Fibroblast of gingiva (primary cell): ENCODE measurements around the gene LOXL3.

Experiments
- DNase-seq: peaks from one replicate; pipeline ENCODE4 v3.0.0-alpha.2; 2011; ENCODE audit warnings: low read depth

The LOXL3 gene

GRCh38 chr2:74507145-74507925 lies 46.4 kb downstream of the LOXL3 start, which contains the start of gene PCGF1:
TSS of gene PCGF1 (minus strand) at chr2:74507695. CDS start at chr2:74507668, 27 bp downstream.
- peak; percentile 96 for DNase-seq

DNA sequence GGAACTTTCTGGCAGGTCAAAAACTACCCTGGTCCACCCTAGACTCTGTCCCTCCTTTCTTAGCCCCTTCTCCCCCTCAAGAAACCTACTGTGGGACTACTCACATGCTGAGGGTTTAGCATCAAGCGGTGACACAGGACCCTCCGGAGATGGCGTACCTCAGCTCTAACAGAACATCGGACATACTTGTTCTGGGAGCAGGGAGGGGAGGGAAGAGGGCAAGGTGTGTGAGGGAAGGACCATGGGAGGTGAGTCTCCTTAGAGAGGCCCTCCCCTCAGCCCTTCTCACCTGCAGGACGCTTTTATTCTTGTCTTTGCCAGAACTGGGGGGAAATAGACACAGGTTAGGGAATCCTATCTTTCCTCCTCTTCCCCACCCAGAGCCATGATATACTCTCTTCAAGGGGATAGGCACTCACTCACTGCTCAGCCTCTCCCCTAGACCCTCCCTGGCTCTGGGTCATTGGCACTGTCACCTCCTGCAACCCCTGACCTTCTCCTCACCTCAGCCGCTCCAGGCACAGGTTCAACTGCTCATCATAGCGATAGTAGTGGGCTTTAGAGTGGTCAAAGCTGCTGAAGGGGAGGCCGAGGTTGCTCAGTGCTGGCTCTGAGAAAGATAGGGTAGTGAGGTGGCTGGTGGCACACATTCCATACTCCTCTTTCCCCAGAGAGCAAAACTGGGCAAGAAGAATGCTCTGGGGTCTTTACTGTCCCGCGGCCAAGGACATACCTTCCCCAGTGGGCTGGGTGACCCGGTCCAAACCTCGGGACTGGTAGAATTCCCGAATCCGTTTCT lies 48.1 kb downstream of the LOXL3 start:
- no peak for DNase-seq

DNA sequence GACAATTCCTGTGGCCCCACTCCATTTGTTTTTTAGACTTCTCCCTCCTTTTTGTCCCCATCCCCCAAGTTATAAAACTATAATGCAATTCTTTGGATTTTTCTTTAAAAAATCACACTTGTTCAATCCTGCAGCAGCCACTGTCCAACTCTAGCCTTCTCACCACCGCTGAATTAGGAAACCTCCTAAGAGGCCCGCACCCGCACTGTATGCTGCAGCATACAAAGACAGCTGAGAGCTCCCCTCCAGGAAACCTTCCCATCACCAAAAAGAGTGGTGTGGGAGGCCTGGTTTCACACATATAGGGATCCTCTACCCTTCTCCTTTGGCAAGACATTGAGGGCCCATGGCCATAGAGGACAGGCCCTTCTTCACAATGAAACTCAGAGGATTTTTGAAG lies 49.2 kb downstream of the LOXL3 start:
- DNase-seq = no peak

DNA sequence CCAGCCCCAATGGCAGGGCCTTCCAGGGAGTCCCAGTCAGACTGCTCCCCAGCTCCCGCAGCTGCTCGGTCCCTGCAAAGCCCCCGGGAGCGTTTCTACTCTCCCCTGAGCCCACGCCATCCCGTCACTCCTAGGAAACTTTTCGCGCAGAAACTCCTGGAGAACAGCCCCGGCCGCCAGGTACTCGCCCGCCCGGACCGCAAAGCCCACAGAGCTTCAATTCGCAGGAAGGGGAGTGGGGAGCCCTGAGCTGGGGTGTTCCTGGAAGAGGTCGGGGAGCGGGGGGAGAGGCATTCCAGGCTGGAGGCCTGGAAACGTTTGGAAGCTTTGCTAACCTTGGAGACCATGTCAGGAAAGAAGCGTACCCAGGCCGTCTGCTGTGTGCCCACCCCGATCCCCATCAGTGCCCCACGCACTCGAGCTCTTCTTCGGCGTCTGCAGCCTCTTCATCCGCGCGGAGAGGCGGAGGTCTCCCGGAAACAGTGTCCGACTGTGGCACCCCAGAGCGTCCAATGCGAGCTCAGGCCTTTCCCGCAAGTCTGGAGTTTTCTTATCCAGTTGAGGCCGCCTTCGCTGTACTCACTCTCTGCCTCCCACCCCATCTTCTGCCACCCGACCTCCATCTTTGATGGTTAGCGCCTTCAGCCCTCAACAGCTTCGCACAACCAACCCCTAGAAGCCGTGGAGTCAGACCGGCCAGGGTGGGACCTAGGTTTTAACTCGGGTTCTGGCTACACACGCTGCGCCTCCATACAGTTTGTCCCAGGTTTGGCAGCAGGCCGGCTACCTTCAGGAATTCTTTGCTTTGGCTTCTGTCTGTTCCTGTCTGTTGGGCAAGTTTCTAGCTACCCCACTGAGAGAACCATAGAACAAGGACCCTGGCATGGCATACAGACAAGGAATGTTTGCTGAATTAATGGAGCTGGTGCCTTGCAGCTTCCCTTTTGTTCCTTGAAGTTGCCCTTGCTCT lies 50.0 kb downstream of the LOXL3 start:
- DNase-seq = no peak

GRCh38 chr2:74502720-74503505 lies 50.8 kb downstream of the LOXL3 start:
- peak; percentile 79 for DNase-seq

GRCh38 chr2:74502147-74502719 lies 51.5 kb downstream of the LOXL3 start:
- no peak for DNase-seq

GRCh38 chr2:74501335-74502071 lies 52.2 kb downstream of the LOXL3 start:
- no peak for DNase-seq

- no peak for DNase-seq
Observed at GRCh38 chr2:74500578-74500946, 53.2 kb downstream of the LOXL3 start.

GRCh38 chr2:74499940-74500577 lies 53.7 kb downstream of the LOXL3 start:
- DNase-seq = no peak

- DNase-seq = no peak
Observed at GRCh38 chr2:74499267-74499939, 54.3 kb downstream of the LOXL3 start, which contains the start of gene LBX2. TSS of gene LBX2 (minus strand) at chr2:74499603. CDS start at chr2:74499537, 66 bp downstream.

DNA sequence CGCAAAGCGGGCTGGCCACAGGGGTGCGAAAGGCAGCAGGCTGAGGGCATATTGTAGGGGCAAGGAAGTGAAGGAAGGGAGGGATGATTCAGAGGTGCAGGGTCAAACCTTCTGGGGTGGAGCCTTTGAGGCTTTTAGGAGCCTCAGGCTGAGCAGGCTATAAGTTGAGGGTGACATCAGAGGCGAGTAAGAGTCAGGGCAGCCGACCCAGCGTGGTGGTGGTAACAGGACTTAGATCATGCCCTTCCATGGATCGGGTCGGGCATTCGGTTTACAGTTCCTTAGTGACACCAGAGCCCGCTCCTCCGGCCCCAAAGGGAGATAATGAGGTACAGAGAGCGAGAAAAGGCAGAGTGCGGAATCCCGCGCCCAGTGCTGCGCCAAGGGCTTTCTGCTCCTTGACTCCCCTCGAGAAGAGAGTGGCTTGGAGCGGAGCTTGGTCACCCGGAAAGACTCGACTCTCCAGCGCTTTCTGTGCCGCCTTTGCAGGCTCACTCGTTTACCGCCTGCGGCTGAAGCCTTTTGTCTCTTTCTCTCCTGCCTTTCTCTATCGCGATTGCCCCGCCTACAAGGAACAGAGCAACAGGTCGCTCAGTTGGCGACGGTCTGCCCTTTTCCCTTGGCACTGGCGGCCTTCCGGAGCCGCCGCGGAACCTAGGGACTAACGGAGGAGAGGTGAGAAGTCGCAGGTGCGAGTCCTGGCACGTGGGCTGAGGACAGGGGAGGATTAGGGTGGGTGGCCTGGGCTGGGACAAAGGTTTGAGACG lies 55.1 kb downstream of the LOXL3 start:
- DNase-seq = no peak

DNA sequence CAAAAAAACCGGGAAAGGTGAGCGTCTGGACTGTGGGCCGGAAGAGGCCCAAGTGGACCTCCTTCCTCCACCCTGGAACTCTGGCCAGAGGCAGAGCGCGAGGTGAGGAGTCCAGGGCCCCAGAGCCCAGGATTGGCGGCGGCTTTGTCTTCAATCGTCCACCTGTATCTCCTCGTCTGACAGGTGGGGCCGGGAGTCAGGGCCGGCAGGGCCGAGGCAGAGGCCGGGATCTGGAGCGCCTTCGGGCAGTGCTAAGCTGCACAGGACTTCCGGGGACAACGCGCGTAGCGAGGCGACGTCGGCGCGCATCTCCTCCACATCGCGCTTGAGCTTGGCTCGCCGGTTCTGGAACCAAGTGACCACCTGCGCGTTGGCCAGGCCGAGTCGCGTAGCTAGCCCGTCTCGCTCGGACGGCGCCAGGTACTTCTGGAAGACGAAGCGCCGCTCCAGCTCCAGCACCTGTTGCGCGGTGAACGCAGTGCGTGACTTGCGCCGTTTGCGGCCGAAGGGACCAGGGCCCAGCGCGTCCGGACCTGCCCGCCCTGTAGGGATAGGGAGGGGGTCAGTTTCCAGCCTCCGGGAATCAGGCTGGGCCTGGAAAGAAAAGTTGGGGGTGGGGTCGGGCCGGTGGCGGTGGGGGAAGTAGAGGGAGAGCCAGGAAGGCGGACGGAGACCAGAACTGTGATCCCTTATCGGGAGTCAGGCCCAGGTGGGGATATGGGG lies 55.8 kb downstream of the LOXL3 start:
- no peak for DNase-seq

DNA sequence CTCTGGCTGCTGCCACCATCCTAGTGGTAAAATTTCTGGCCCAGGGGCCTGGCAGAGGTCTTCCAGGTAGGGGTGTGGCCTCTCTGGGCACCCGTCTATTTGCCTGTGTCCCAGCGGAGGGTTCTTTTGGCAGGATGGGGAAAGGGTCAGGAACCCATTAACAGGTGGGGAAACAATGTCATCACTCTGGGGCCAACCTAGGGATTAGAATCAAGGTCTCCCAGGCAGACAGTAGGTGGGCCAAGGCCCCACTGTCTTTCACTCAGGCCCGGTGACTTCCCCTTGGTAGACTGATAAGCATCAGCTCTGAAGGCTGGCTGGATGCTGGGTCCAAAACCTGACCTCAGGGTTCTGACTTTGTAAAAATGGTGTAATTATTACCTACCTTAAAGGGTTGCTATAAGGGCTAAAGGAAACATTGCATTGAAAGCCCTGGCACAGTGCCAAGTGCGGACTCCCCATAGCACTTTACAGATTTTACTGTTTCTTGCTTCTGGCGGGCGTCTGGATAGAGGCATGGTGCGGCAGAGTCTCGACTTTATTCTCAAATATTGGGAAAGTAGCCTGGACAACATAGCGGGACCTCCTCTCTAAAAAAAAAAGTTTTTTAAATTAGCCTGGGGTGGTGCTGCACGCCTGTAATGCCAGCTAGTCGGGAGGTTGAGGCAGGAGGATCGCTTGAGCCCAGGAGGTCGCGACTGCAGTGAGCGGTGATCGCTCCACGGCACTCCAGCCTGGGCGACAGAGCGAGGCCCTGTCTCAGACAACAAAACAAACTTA lies 56.6 kb downstream of the LOXL3 start:
- no peak for DNase-seq

GRCh38 chr2:74495440-74495839 lies 58.3 kb downstream of the LOXL3 start:
- no peak for DNase-seq

GRCh38 chr2:74493546-74493945 lies 60.2 kb downstream of the LOXL3 start:
- no peak for DNase-seq

GRCh38 chr2:74491648-74492544 lies 61.8 kb downstream of the LOXL3 start:
- no peak for DNase-seq
